GM12873 (cell line): ENCODE results near the gene C19orf12.

ENCODE experiments used
- CTCF ChIP-seq: IDR thresholded peaks from 2 replicates; pipeline ENCODE4 v1.5.1; 2012; ENCODE audit warnings: low read depth, mild to moderate bottlenecking, moderate library complexity, low read length, control low read depth; ENCODE audit not compliant: insufficient read depth; ENCODE audit errors: missing control alignments

C19orf12 gene

GRCh38 chr19:29682236-29682895 is 32.7 kb downstream of the C19orf12 start:
- no peak for TF ChIP-seq CTCF

GRCh38 chr19:29681422-29682235 is 33.4 kb downstream of the C19orf12 start:
- TF ChIP-seq CTCF, result no peak

GRCh38 chr19:29680937-29681336 is 34.1 kb downstream of the C19orf12 start:
- no peak for TF ChIP-seq CTCF

- TF ChIP-seq CTCF, result no peak
These were observed 34.6 kb downstream of the C19orf12 start for GRCh38 chr19:29680447-29680846.

GRCh38 chr19:29679598-29680210 is 35.4 kb downstream of the C19orf12 start:
- no peak for TF ChIP-seq CTCF

- TF ChIP-seq CTCF, result no peak
These were observed 36.5 kb downstream of the C19orf12 start for GRCh38 chr19:29678484-29679106.
